Gastrocnemius medialis (tissue), 4 donors: ENCODE measurements around the gene PLA2G1B. TPM values are rescaled to one million over a fixed set of nuclear protein-coding genes. Genes with fewer than 3 reads are reported as not detected.
A peak's percentile ranks its signal among the peaks of the same experiment; 100 is the strongest.
"Not testable (repeated sequence)": the region's sequence is repeated elsewhere in the genome, so short reads cannot be mapped to it uniquely, and the experiment has no call there.

Experiments used
- ATAC-seq, 2 donors: fragments of 150-250 bp; one replicate each; pipeline ENCODE4 v1.9.1; 2016
- DNase-seq, 2 donors: peaks; one replicate each; pipeline ENCODE4 v3.0.0-alpha.2; 2019
- H3K27ac ChIP-seq, 4 donors: fragments of 200-600 bp; sonication (generic); 1 replicate in 1 of 4; 2 replicates in 3 of 4; pipeline ENCODE4 v1.5.1; 2016 to 2018; ENCODE audit warnings: mild to moderate bottlenecking in 2 of 4, moderate library complexity in 1 of 4
- H3K27me3 ChIP-seq, 3 donors: fragments of 200-600 bp; sonication (generic) in 2 of 3; 1 replicate in 1 of 3; 2 replicates in 2 of 3; pipeline versions ENCODE4 v1.5.1 to v1.6.0; 2016 to 2019; ENCODE audit warnings: mild to moderate bottlenecking in 1 of 3, moderate library complexity in 1 of 3
- H3K36me3 ChIP-seq, 2 donors: fragments of 200-600 bp; sonication (generic) in 1 of 2; one replicate each; pipeline ENCODE4 v1.5.1; 2017 to 2018
- H3K4me1 ChIP-seq, 2 donors: fragments of 200-600 bp; sonication (generic) in 1 of 2; one replicate each; pipeline ENCODE4 v1.5.1; 2016 to 2017; ENCODE audit warnings: mild to moderate bottlenecking in 2 of 2
- H3K4me3 ChIP-seq, 4 donors: fragments of 200-600 bp; sonication (generic) in 3 of 4; 1 replicate in 1 of 4; 2 replicates in 3 of 4; pipeline ENCODE4 v1.5.1; 2016 to 2019; ENCODE audit warnings: mild to moderate bottlenecking in 2 of 4
- H3K9me3 ChIP-seq, 3 donors: fragments of 200-600 bp; sonication (generic) in 2 of 3; 1 replicate in 1 of 3; 2 replicates in 2 of 3; pipeline ENCODE4 v1.5.1; 2016 to 2019
- CTCF ChIP-seq, 5 experiments: fragments of 450-650 bp in 3 of 5; fragments of 200-600 bp in 2 of 5; sonication (generic) in 2 of 5; IDR thresholded peaks in 4 of 5; conservative IDR thresholded peaks in 1 of 5; 1 replicate in 4 of 5; 2 replicates in 1 of 5; pipeline ENCODE4 v1.5.1; 2016 to 2019; ENCODE audit warnings: antibody characterized with exemption in 5 of 5, mild to moderate bottlenecking in 3 of 5, moderate library complexity in 3 of 5
- POLR2A ChIP-seq, 2 donors: fragments of 450-650 bp; IDR thresholded peaks; one replicate each; pipeline ENCODE4 v1.6.1; 2017; ENCODE audit warnings: antibody characterized with exemption in 2 of 2, mild to moderate bottlenecking in 2 of 2, moderate library complexity in 2 of 2
- in situ Hi-C, 4 donors: fragments of 200-750 bp; cut with MboI; loops; one replicate each; pipeline versions ENCODE4 v1.15.0 to v1.8.0; 2017; ENCODE audit warnings: low sequenced_read_pairs in 4 of 4
- intact Hi-C: fragments of 100-400 bp; cut with DNase I; formaldehyde crosslinking; loops from one replicate; pipeline ENCODE4 v1.15.1; 2023; ENCODE audit warnings: low total_unique reads
- total RNA-seq, 4 donors: library from RNA; depleted of rRNA; stranded (reverse); fragments of >200 nt; gene quantifications; one replicate each; pipeline versions ENCODE4 v1.1.0 to v1.2.3, GENCODE V29; 2016

PLA2G1B gene
- total RNA-seq, 4 donors from 2014 or later: not detected

- in situ Hi-C loops (no loop called here), intact Hi-C loops (no loop called here)
- no peak overlapping the region for H3K4me3 ChIP-seq
- ATAC-seq (no peak), DNase-seq (no peak)
- TF ChIP-seq POLR2A (IDR thresholded peaks at IDR 0.05) (no peak), CTCF (IDR thresholded peaks at IDR 0.05 in 4 of 5, conservative IDR thresholded peaks at IDR 0.05 in 1 of 5) (no peak)
- H3K4me1 ChIP-seq: no peaks in the 10 kb centered on the region
- no peaks in the 10 kb centered on the region for H3K36me3 ChIP-seq
- H3K9me3 ChIP-seq: no peaks in the 10 kb centered on the region
- no peak overlapping the region for H3K27ac ChIP-seq
- H3K27me3 ChIP-seq: no peaks in the 10 kb centered on the region
Measured at GRCh38 chr12:120337730-120338129, 10.2 kb upstream of the PLA2G1B start.

GRCh38 chr12:120336392-120336791, 8.8 kb upstream of the PLA2G1B start:
- H3K4me3 ChIP-seq, H3K9me3 ChIP-seq, in situ Hi-C loops, H3K36me3 ChIP-seq, H3K27me3 ChIP-seq, DNase-seq, H3K4me1 ChIP-seq, ATAC-seq, intact Hi-C loops, H3K27ac ChIP-seq: not testable (repeated sequence)

- ATAC-seq, H3K27ac ChIP-seq, H3K9me3 ChIP-seq, H3K4me3 ChIP-seq, in situ Hi-C loops, H3K4me1 ChIP-seq, H3K36me3 ChIP-seq, H3K27me3 ChIP-seq, intact Hi-C loops: not testable (repeated sequence)
- DNase-seq: peak in 1 of 2 donors; percentile 37
- peak in 3 of 5 experiments; percentile 35 to 60 (median 44) for TF ChIP-seq CTCF (IDR thresholded peaks at IDR 0.05 in 4 of 5, conservative IDR thresholded peaks at IDR 0.05 in 1 of 5)
Measured at GRCh38 chr12:120335447-120335846, 7.9 kb upstream of the PLA2G1B start.

- H3K9me3 ChIP-seq: no peaks in the 10 kb centered on the region
- no peak for DNase-seq
- no peak for ATAC-seq
- H3K36me3 ChIP-seq: no peaks in the 10 kb centered on the region
- TF ChIP-seq CTCF (IDR thresholded peaks at IDR 0.05 in 4 of 5, conservative IDR thresholded peaks at IDR 0.05 in 1 of 5): no peak
- TF ChIP-seq POLR2A (IDR thresholded peaks at IDR 0.05): no peak
- no peak overlapping the region for H3K27ac ChIP-seq
- H3K4me3 ChIP-seq: no peak overlapping the region
- intact Hi-C loops: no loop called here
- H3K4me1 ChIP-seq: no peaks in the 10 kb centered on the region
- H3K27me3 ChIP-seq: no peaks in the 10 kb centered on the region
- in situ Hi-C loops: no loop called here
Measured at GRCh38 chr12:120332523-120332922, 4.9 kb upstream of the PLA2G1B start.

- no peaks in the 10 kb centered on the region for H3K9me3 ChIP-seq
- no peaks in the 10 kb centered on the region for H3K36me3 ChIP-seq
- in situ Hi-C loops: no loop called here
- no peak overlapping the region for H3K4me3 ChIP-seq
- no peaks in the 10 kb centered on the region for H3K4me1 ChIP-seq
- no peaks in the 10 kb centered on the region for H3K27me3 ChIP-seq
- TF ChIP-seq POLR2A (IDR thresholded peaks at IDR 0.05) (no peak), CTCF (IDR thresholded peaks at IDR 0.05 in 4 of 5, conservative IDR thresholded peaks at IDR 0.05 in 1 of 5) (no peak)
- DNase-seq: no peak
- intact Hi-C loops: no loop called here
- H3K27ac ChIP-seq: no peak overlapping the region
- ATAC-seq: no peak
Measured at GRCh38 chr12:120332041-120332440, 4.5 kb upstream of the PLA2G1B start.
